GM19351 (cell line): Measurements from ENCODE around the gene ADGRG6.
"Not testable (repeated sequence)": the region's sequence is repeated elsewhere in the genome, so short reads cannot be mapped to it uniquely, and the experiment has no call there.

Source experiments
- ATAC-seq: cut with Tn5 transposase; IDR thresholded peaks from one replicate; pipeline ENCODE4 v1.9.1; 2021; ENCODE audit warnings: mild to moderate bottlenecking, moderate library complexity; ENCODE audit not compliant: unreplicated experiment

Gene ADGRG6

DNA sequence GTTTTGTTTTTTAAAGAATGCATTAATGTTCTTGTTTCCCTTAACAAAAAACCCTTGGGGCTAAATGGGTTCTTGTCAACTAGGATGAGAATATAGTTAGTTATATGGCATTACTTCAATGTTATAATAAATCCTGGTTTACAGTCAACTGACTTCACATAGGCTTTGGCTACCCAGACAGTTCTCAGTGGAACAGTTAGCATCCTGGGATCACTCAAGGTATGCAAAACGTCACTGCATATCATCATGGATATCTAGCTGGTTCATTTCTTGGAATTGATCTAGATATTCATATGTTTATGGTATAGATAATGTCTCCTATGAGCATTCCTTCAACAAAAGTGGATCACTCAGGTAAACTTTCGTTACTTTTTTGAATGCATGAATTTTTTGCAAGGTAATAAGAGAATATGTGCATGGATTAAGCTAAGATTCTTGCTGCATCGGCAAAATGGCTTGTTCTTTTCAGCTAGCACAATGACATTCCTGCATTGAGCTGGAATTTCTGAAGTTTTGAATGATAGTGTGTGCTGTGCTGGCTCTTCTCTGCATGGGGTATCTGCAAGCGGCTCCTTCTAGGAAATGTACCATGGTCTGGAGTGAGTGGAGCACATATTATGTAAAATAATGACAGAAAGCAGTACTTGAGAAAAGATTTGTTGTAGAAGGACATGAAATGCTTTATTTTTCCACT lies 138.9 kb downstream of the ADGRG6 start:
- no peak for ATAC-seq

DNA sequence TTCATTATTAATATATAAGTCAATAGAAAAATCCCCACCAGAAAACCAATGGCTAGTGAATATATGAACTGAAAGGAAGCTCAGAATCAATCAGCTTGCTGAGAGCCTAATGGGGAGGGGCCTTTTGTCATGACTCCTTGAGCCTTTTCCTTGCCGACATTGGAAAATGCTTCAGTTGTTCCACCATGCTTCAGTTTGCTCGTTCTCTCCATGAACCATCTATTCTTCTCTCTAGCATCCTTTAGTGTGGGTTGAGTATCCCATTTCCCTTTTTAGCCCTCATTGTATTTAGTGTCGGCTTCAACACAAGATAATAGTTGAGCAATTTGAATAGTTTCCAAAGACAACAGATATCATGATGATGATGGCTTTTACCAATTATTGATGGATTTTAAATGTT lies 139.9 kb downstream of the ADGRG6 start:
- ATAC-seq: no peak

DNA sequence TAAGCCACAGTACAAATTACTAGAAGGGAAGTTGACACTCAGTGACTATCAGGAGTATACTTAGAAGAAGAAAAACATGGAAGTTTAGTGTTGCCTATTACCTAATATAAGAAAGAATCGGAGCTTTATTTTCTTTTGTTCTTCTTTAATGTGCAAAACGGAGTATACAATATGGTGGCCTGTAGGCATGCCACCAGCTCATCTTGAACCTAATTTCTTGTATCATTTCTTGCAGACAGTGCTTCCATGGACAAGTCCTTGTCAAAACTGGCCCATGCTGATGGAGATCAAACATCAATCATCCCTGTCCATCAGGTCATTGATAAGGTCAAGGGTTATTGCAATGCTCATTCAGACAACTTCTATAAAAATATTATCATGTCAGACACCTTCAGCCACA lies 141.3 kb downstream of the ADGRG6 start:
- no peak for ATAC-seq

DNA sequence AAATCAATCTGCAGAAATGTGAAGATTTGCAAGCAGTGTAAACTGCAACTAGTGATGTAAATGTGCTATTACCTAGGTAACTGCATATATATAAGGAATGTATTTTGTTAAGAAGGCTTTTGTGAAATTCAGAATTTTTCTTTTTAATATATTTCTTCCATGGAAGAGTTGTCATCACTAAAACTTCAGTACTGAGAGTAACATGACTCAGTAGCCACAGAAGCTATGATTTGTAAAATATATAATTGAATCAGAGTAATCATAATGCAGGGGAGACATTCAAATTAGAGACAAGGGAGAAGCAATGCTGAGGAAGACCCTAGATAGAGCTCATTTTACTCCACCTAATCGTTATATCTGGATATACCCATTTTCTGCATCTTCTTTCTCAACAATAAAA lies 141.7 kb downstream of the ADGRG6 start:
- ATAC-seq: no peak

DNA sequence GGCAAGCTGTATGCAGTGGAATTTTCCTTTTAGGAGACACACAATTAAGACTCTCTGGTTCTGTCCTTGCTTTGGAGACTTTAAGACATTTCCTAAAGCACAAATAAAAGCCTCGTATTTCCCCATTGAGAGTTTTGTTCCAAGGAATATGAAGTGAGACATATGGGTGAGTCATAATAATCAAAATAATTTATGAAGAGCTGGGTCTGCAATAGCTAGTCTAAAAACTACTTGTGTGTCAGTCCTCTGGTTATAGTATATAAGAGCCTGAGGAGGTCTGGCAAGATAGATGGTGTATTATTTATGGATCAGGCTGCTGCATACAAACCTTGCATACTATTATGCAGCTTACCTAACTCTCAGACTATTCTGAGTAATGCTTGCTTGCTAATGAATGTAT lies 142.6 kb downstream of the ADGRG6 start:
- no peak for ATAC-seq

DNA sequence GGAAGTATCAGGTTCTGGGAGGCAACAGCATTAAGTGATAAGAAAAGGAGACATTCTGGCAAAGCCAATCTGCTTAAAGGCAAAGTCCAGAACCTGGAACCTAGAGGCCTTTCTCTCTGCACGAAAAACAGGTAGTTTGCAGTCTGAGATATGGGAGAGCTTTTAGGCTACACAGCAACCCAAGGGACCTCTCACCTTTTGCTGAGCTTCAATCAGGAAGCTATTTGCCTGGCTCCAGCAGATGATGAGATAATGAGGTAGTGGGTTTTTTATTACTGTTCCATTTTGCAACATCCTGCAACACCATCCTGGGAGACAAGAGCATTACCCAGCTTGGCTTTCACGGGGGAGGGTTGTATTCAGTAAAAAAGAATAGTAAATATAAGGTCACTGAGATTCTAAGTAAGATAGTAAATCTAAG lies 143.1 kb downstream of the ADGRG6 start:
- no peak for ATAC-seq

DNA sequence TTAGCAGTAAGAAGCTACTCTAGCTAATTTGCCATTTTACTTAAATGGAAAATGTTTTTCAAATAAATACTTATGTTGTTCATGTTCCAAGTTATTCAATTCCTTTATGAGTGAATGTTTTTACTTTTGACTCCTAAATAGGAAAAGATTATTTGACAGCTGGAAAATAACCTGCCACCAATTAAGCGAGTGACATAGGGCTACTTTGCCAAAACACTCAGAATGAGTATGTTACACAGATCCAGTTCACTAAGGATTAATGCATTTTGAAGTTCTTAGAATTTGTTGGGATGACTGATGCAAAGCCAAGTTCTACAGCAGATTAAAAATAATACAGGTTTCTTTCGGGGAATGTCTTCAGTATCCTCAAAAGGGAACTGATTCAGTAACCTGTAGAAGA lies 144.4 kb downstream of the ADGRG6 start:
- no peak for ATAC-seq

DNA sequence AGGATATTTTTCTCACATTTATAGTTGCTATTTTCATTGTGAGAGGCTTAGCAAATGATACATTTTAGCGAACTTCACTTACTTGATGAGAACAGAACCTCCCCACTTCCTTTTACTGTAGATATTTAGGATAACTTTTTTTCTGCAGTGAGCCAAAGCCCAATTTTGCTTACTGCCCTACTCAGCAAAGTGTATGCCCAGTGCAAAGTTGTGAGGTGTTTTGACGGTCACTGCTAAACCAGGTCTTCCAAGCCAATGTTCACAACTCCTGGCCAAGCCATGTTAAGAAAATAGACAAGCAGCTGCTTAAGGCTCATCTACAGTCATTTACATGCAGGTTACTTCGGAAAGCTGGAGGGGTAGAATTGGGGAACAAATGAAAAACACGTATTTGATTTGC lies 144.8 kb downstream of the ADGRG6 start:
- ATAC-seq: no peak

DNA sequence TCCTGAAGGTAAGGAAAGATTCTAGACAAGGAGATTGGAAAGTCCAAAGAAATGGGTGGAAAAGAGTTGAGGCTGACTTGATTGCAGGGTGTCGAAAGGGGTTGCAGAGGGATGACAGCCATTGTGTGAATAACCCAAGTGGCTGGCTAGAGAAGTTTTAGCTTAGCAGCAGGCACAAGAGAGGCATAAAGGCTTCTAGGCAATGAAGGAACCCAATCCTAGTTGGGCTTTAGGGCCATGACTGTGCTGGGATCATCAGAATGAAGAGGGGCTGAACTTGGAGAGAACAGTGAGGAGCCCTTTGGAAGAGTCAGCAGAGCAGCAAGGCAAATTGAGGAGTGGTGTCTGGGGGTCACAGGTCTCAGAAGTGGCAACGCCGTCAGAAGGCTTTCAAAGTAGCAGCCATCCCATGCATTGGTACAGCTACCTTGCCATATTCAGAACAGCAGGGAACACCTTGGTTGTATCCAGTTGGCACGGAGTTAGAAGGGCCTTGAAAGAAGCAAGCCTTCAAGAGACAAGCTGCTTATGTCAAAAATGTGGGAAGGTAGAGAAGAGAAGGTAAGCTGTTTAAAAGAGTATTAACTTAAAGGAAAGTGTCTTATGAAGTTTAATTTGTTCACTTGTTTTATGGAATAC lies 146.4 kb downstream of the ADGRG6 start:
- no peak for ATAC-seq

DNA sequence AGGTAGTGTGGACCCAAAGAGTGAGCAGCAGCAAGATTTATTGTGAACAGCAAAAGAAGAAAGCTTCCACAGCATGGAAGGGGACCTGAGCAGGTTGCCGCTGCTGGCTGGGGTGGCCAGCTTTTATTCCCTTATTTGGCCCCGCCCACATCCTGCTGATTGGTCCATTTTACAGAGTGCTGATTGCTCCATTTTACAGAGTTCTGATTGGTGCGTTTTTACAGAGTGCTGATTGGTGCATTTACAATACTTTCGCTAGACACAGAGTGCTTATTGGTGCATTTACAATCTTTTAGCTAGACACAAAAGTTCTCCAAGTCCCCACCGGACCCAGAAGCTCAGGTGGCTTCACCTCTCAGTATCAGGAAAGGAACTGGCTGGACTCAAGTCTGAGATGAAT lies 149.0 kb downstream of the ADGRG6 start:
- not testable (repeated sequence) for ATAC-seq

DNA sequence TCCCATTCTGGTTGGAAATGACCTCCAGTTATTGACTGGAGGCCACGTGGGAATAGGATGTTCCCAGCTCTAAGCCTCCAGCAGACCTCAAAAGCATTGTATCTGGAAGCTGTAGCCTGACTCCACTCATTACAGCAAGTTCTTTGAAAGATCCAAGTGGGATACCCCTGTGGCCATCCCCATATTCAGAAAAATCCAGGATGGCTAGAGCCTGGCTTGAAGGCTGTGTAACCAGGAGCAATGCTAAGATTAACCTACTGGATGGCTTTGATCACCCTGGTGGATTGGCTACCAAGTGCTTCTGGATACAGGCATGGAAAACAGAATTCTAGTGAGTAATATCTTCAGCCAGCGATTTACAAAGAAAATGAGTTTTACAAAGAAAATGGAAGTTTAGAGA lies 151.2 kb downstream of the ADGRG6 start:
- no peak for ATAC-seq

DNA sequence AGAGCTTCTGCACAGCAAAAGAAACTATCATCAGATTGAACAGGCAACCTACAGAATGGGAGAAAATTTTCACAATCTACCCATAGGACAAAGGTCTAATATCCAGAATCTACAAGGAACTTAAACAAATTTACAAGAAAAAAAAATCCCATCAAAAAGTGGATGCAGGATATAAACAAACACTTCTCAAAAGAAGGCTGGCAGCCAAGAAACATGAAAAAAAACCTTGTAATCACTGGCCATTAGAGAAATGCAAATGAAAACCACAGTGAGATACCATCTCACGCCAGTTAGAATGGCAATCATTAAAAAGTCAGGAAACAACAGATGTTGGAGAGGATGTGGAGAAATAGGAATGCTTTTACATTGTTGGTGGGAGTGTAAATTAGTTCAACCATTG lies 152.4 kb downstream of the ADGRG6 start:
- not testable (repeated sequence) for ATAC-seq

DNA sequence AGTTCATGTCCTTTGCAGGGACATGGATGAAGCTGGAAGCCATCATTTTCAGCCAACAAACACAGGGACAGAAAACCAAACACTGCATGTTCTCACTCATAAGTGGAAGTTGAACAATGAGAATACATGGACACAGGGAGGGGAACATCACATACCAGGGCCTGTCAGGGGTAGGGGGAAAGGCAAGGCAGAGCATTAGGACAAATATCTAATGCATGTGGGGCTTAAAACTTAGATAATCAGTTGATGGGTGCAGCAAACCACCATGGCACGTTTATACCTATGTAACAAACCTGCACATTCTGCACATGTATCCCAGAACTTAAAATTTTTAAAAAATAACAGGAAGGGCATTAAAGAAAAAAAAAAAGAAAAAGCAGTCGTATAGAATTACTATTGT lies 153.0 kb downstream of the ADGRG6 start:
- ATAC-seq: not testable (repeated sequence)

DNA sequence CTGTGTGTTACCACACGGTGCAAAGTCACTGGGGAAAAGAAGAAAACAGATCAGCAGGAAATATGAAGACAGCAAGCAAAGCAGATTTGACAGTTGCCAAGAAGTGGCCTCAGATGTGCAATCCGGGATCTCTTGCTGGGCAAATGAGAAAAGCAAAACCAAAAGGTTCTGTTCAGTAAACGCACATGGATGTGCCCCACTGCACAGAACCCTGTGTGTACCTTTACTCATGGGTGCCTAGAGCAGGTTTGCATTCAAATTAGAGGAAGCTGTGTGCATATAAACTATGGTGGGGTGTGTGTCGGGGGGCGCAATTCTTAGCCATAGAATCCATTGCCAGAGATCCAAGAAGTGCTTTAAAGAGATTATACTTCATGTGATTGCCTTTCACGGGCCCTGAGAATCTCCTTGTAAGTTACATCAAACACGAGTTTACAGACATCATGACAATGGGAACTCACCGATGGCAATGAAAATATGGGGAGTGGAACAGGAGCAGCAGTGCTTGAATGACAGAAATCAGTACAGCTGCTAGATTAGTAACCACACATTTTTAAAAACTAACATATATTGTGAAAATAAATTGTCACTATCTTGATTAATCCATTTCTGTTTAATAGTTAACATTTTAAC lies 154.3 kb downstream of the ADGRG6 start:
- no peak for ATAC-seq

DNA sequence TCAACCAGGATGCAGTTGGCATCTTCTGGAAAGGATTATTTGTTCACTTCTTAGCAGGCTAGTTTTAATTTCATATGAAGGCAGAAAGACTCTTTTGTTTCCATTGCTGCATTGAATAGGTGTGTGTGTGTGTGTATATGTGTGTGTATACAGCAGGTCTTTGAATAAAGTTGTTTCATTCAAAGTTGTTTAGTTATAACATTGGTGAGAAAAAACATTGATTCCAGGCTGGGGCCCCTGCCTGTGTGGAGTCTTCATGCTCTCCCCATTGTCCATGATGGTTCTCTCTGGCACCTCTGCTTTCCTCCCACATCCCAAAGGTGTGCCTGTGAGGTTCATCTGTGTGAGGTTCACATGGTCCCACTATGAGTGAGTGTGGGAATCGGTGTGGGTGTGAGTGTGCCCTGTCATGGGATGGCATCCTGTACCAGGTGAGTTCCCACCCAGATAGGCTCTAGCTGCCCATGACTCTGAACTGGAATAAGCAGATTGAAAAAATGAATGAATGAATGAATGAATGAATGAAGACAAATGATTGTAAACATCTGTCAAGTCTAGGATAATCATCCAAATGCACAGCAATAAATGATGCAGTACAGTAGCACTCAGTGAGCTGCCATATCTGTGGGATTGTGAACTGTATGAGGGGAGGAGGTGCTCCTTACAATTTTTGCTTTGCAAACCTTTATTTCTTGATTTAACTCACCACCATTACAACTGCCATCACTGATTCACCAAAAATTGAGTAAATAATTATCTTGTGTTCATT lies 156.0 kb downstream of the ADGRG6 start:
- ATAC-seq: no peak

DNA sequence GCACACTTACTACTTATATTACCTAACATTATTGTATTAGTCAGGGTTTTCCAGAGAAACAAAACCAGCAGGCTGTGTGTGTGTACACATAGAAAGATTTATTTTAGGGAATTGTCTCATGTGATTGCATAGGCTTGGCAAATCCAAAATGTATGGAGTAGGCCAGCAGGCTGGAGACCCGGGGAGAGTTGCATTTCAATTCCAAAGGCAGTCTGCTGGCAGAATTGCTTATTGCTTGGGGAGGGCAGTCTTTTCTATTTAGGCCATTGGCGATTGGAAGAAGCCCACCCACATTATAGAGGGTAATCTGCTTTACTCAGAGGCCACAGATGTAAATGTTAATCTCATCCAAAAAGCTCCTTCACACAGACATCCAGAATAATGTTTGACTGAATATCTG lies 157.0 kb downstream of the ADGRG6 start:
- ATAC-seq: no peak

DNA sequence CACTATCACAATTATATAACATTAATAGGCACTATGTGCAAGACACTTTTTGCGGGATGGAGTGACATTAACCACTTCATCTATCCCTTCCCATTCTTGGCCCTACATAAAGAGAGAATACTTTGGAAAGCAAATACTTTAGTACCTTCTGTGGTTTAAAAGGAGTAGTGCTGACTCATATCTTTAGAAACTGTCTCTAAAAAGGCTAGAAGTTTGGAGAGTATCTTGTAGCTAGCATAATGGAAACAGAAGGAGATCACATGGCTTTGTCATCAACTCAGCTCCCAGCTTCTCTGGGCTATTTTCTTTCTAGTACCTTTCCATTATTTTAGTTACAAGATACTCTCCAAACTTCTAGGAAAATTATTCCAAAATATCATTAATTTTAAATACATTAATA lies 157.5 kb downstream of the ADGRG6 start:
- ATAC-seq: peak; percentile 75

DNA sequence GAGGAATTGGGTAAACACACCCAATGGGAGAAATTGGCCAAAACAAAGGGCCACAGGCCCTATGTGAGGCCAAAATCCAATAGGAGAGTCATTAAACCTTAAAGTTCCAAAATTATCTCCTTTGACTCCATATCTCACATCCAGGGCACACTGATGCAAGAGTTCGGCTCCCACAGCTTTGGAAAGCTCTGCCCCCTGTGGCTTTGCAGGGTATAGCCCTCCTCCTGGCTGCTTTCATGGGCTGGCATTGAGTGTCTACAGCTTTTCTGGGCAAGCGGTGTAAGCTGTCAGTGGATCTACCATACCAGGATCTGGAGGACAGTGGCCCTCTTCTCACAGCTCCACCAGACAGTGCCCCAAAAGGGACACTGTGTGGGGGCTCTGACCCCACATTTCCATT lies 160.5 kb downstream of the ADGRG6 start:
- no peak for ATAC-seq

DNA sequence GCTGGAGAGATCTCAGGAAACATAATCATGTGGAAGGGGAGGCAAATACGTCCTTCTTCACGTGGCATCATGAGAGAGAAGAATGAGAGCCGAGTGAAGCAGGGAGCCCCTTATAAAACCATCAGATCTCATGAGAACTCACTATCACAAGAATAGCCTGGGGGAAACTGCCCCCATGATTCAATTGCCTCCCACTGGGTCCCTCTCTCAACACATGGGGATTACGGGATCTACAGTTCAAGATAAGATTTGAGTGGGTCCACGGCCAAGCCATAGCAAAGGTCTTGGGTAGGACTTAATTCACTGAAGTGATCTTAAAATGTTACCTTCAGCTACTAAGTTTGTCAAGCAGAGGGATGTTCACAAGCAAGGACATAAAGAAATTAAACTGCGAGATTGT lies 162.2 kb downstream of the ADGRG6 start:
- no peak for ATAC-seq

DNA sequence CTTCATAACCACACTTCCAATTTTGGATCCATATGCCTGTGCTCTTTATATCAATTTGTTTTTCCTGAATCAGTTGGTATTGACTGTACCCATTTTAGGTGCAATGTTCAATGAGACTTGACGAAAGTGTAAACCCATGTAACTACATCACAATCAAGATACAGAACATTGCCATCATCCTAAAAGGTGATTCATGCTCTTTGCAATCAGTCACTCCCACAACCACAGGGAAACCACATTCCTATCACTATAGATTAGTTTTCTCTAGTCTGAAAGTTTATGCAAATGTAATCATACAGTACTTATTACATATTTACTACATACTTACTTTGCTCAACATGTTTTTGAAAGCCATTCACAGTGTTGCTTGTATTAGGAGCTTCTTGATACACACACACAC lies 167.4 kb downstream of the ADGRG6 start:
- no peak for ATAC-seq

DNA sequence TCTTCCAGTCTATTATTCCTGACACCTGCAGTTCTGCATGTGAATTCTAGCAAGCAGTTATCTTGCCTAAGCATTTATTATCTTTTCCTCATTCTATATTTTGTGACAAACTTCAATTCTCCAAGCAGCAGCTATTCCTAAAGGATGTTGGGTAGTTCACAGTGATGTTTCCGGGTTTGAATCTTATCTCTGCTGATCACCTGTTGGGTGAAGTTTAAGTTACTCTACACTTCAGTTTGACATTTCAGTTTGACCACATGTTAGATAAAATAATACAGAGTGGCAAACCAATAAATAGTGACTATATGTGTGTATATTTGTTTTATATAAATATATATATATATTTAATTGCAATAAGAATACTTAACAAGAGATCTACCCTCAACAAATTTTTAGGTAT lies 168.6 kb downstream of the ADGRG6 start:
- ATAC-seq: no peak
